Left forelimb (tissue), 1 donor: Measurements from ENCODE around the gene CSNK1G1.
"Not testable (repeated sequence)": the region's sequence is repeated elsewhere in the genome, so short reads cannot be mapped to it uniquely, and the experiment has no call there.

Experiments
- DNase-seq: peaks from one replicate; pipeline ENCODE4 v3.0.0-alpha.2; 2018; ENCODE audit warnings: low spot score

Gene CSNK1G1

DNA sequence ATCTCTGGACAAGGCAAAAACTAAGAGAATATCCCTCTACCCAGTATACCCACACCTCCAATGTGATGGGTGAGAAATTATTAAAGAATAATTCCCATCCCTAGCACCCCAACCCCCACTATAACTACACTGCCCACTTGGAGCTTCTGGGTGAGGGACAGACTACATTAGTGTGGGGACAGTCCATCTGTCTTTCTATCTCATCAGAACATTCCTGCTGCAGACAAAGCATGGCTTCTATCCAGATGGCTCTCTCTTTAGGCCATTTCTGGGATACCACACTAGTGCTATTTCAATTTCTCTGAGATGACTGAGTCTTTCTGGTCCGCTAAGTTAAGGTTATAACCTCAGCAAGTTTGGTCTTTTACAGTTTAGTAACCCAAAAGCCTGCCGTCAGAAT lies 6.6 kb downstream of the CSNK1G1 start:
- no peak for DNase-seq

DNA sequence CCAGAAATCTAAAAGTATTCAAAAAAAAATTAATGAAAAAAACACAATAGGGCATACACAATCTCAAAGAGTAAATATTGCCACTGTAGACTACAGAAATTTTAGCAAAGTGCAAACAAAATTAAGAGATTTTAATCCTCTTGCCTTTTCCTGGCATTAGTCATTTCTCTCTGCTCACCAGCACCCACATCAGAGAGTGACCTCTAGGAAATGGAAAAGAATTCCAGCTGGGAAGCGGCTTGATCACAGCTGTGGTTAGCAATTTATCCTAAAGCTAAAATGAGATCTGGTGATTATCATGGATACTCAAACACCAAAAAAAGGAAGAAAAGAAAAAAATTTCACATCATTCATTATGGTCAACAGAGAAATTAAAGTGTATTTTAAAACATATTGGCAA lies 7.5 kb downstream of the CSNK1G1 start:
- DNase-seq = no peak

DNA sequence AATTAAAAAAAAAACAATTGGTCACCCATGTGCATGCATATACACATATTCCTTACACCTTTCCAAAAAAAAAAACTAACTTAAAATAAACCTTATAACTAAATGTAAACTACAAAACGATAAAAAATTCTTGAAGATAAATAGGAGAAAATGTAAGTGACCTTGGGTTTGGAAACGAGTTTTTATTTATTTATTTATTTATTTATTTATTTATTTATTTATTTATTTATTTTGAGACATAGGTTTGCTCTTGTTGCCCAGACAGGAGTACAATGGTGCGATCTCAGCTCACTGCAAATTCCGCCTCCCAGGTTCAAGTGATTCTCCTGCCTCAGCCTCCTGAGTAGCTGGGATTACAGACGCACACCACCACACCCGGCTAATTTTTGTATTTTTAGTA lies 9.7 kb downstream of the CSNK1G1 start:
- not testable (repeated sequence) for DNase-seq

DNA sequence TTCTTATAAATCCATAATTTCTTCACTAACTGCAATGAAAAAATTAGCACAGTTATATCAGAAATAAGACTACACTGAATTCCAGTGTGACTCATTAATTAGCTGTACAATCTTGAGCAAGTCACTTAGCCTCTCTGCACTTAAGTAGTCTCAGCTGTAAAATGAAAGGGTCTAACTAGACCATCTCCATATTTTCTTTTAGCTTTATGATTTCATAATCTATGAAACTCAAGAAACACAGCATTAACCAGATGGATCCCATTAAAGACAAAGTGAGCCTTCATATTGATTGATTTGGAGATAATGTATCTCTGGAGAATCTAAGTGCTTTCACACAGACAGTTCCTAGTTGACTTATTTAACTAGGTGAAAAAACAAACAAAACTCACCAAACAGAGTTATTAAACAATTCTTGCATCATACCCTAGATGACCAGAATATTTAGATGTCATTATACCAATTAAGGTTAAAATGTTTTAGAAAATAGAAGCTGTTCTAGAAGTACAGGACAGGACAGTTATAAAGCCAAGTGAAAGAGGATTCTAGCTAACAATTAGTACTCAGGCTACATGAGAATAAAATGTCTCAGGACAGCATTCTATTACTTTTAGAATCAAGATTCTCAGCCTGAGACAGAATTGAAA lies 11.2 kb downstream of the CSNK1G1 start:
- no peak for DNase-seq

DNA sequence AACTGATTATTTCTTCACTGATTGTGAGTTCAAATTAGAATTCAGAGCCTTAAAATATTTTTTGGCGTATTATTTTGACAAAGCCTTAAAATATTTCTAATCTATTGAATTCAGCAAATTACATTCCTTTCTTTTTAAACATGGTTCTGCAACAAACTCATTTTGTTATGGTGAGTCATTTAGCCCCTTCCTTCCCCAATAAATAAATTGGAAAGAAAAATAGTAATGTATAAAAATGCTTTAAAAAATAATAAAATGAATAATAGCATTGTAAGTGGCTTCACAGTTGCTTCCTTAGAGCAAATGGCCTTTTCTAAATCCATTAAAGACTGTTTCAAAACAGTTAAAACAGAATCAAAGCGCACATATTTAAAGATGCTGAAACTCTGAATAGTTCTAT lies 12.1 kb downstream of the CSNK1G1 start:
- DNase-seq = no peak

DNA sequence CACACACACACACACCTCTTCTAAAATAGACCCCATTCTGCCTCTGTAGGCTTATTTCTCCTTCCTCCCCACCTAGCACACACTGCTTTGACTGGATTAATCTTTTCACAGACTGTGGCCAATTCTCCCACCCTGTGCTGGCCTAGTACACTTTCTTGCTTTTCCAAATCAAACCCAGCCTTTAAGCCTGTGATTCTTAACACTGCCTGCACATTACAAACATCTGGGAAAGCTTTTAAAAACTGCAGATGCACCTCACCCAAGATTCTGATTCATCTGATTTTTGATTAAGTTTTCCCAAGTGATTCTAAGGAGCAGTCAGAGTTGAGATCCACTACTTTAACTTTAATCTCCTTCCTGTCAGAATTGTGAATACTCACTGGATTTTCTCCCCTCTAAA lies 12.8 kb downstream of the CSNK1G1 start:
- no peak for DNase-seq

DNA sequence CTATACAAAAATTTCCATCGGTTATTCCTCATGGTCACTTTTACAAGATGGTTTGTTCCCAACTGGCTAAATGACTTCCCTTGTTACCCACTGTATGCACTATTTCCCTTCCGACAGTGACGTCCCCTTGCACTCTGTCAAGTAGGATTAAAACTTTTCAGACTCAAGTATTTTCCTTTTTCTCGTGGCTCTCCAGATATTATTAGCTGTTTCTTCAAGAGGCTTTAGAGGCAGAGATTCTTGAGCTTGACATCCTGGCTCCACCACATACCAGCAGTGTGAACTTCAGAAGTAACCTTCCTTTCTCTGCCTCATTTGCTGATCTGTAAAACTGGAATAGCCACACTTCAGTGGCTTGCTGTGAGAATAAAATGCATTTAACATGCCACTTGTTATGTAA lies 14.0 kb downstream of the CSNK1G1 start:
- no peak for DNase-seq

DNA sequence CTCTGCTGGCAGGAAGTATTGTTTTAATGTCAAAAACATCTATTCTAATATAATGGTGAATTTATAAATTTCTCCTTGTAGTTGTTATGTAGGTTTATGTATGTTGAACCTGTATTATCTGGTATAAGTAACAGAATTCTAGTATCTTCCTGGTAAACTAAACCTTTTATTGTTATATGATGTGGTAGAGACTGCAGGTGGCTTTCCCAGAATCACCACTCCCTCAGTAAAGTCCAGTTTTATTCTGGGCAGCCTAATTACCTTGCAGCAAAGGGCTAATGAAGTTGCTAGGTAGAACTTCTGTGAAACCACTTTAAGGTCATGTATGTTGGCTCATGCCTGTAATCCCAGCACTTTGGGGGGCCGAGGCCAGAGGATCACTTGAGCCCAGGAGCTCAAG lies 15.6 kb downstream of the CSNK1G1 start:
- no peak for DNase-seq

DNA sequence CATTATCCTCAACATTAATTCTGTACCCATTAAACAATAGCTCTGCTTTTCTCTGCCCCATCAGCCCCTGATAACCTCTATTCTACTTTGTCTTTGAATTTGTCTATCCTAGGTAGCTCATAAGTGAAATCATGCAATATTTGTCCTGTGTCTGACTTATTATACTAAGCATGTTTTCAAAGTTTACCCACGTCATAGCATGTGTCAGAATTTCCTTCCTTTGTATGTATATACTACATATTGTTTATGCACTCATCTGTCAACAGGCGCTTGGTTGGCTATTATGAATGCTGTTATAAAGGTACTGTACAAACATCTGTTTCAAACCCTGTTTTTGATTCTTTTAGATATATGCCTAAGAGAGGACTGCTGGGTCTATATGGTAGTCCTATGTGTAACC lies 18.2 kb downstream of the CSNK1G1 start:
- no peak for DNase-seq

DNA sequence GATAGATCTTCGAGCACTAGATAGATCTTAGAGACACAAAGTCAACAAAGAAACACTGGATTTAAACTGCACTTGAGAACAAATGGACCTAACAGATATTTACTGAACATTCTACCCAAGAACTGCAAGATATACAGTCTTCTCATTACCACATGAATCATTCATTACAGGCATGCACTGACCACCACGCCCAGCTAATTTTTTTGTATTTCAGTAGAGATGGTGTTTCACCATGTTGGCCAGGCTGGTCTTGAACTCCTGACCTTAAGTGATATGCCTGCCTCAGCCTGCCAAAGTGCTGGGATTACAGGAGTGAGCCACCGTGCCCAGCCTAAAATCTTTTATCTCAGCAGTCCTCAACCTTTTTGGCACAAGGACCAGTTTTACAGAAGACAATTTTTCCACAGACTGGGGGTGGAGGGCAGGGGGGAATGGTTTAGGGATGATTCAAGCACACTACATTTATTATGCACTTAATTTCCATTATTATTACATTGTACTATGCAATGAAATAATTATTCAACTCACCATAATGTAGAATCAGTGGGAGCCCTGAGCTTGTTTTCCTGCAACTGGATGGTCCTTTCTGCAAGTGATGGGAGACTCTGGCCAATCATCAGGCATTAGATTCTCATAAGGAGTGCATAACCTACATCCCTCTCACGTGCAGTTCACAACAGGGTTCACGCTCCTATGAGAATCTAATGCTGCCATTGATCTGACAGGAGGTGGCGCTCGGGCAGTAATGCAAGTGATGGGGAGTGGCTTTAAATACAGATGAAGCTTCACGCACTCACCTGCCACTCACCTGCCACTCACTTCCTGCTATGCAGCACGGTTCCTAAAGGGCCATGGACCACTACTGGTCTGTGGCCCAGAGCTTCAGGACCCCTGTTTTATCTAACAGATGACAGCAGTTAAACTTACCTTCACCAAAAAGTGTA lies 21.7 kb downstream of the CSNK1G1 start:
- DNase-seq = no peak

DNA sequence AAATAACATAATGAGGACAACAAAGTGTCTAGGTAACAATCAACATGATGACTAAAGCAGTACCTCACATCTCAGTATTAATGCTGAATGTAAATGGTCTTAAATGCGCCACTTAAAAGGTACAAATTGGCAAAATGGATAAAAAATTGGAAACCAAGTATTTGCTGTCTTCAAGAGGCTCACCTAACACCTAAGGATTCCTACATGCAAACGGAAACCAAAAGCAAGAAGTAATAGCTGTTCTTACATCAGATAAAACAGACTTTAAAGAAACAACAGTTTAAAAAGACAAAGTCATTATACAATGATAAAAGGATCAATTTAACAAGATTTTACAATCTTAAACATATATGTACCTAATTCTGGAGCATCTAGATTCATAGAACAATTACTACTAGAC lies 22.5 kb downstream of the CSNK1G1 start:
- no peak for DNase-seq

DNA sequence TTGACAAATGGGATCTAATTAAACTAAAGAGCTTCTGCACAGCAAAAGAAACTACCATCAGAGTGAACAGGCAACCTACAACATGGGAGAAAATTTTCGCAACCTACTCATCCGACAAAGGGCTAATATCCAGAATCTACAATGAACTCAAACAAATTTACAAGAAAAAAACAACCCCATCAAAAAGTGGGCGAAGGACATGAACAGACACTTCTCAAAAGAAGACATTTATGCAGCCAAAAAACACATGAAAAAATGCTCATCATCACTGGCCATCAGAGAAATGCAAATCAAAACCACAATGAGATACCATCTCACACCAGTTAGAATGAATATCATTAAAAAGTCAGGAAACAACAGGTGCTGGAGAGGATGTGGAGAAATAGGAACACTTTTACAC lies 24.3 kb downstream of the CSNK1G1 start:
- not testable (repeated sequence) for DNase-seq

DNA sequence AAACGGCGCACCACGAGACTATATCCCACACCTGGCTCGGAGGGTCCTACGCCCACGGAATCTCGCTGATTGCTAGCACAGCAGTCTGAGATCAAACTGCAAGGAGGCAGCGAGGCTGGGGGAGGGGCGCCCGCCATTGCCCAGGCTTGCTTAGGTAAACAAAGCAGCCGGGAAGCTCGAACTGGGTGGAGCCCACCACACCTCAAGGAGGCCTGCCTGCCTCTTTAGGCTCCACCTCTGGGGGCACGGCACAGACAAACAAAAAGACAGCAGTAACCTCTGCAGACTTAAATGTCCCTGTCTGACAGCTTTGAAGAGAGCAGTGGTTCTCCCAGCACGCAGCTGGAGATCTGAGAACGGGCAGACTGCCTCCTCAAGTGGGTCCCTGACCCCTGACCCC lies 29.0 kb downstream of the CSNK1G1 start:
- DNase-seq = not testable (repeated sequence)

DNA sequence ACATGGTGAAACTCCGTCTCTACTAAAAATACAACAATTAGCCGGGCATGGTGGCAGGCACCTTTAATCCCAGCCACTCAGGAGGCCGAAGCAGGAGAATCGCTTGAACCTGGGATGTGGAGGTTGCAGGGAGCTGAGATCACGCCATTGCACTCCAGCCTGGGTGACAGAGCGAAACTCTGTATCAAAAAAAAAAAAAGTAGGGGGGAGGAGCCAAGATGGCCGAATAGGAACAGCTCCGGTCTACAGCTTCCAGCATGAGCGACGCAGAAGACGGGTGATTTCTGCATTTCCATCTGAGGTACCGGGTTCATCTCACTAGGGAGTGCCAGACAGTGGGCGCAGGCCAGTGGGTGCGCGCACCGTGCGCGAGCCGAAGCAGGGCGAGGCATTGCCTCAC lies 29.5 kb downstream of the CSNK1G1 start:
- DNase-seq = not testable (repeated sequence)

DNA sequence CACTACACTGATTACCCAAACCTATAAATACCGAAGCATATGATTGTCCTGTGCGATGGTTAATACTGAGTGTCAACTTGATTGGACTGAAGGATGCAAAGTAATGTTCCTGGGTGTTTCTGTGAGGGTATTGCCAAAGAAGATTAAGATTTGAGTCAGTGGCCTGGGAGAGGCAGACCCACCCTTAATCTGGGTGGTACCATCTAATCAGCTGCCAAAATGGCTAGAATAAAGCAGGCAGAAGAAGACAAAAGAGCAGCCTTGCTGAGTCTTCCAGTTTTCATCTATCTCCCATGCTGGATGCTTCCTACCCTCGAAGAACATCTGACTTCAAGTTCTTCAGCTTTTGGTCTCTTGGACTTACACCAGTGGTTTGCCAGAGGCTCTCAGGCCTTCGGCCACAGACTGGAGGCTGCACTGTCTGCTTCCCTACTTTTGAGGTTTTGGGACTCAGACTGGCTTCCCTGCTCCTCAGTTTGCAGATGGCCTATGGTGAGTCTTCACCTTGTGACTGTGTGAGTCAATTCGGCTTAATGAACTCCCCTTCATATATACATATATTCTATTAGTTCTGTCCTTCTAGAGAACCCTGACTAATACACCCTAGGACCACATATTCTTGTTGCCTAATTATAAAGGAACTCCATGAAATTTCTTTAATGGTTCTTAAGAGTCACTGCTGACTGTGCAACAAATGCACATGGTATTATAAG lies 31.7 kb downstream of the CSNK1G1 start:
- DNase-seq = no peak

DNA sequence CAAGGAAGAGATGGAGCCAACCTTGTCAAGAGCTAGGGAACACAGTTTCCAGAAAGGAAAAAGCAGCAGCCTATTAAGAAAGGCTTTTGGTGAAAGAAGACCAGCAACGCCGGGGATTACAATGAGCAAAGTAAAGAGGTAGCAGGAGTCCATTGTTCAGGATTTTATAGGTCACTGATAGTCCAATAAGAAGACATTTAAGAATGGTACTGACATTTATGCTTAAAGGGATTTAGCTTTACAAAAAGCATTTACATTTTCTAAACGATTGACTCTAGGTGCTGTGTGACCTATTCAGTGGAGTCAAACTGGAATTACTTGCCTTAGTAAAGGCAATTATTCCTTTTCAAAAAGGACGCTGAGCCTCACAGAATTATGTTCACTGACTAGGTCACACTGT lies 40.8 kb downstream of the CSNK1G1 start:
- DNase-seq = no peak

DNA sequence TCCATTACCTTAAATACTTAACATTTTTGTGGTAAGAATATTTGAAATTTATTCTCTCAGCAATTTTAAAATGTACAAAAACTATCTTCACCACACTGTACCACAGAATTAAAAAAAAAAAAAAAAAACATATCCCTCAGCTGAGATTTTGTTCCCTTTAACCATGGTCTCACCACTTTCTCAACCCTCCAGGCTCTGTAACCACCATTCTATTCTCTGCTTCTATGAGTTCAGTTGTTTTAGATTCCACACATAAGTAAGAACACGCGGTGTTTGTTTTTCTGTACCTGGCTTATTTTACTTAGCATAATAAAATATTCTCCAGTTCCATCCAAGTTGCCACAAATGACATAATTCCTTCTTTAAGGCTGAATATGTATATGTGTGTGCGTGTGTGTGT lies 41.5 kb downstream of the CSNK1G1 start:
- DNase-seq = no peak

DNA sequence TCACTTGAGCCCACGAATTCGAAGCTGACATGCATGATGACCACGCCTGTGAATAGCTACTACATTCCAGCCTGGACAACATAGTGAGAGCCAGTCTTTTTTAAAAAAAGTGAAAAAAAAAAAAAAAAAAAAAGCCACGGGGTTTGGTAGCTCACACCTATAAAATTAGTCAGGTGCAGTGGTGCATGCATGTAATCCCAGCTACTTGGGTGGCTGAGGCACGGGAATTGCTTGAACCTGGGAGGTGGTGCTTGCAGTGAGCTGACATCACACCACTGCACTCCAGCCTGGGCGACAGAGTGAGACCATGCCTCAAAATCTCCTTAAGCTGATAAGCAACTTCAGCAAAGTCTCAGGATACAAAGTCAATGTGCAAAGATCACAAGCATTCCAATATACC lies 44.4 kb downstream of the CSNK1G1 start:
- no peak for DNase-seq

DNA sequence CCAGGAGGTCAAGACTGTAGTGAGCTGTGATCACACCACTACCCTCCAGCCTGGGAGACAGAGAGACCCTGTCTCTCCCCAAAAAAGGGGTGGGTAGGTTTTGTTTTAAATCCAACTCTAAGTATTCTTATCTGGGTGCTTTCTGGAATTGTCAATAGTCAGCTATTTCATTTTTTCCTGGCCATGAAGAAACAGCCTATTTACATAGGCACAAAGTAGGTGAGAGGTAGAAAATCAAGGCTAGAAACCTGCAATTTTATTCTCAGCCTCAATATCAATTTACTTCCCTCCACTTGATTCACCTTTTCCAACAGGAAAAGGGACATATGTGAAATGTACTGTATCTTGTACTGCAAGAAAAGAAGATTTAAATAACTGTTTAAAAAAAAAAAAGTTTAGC lies 45.9 kb downstream of the CSNK1G1 start:
- DNase-seq = no peak

DNA sequence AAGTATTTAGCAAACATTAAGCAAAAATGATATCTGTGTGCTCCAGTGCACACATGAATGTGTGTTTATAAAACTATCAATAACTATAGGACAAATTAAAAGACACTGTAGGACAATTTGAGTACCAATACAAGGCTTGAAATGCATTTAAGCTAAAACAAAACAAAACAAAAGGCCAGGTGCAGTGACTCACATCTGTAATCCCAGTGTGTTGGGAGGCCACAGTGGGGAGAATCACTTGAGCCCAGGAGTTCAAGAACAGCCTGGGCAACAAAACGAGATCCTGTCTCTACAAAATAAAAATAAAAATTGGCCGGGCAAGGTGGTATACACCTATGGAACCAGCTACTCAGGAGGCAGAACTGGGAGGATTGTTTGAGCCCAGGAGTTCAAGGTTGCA lies 50.7 kb downstream of the CSNK1G1 start:
- no peak for DNase-seq

DNA sequence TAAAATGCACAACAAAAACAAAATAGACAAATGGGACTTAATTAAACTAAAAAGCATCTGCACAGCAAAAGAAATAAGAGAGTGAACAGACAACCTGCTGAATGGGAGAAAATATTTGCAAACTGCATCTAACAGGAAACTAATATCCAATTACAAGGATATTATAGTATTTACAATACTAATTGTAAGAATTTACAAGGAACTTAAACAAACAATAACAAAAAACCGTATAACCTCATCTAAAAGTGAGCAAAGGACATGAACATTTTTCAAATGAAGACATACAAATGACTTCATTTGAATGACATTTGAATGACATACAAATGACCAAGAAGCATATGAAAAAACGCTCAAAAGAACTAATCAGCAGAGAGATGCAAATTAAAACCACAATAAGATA lies 66.4 kb downstream of the CSNK1G1 start:
- no peak for DNase-seq

DNA sequence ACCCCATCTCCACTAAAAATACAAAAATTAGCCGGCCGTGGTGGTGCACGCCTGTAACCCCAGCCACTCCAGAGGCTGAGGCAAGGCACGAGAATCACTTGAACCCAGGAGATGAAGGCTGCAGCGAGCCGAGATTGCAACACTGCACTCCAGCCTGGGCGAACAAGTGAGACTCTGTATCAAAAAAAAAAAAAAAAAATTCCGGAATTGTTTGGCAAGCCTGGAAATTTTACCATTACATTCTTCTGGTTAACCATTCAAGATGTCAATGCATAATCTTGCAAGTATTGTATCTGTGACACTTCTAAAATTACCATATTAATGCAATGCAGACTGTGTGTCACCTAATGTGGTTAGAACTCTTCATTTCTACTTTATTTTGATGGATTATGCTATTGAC lies 67.0 kb downstream of the CSNK1G1 start:
- DNase-seq = no peak

DNA sequence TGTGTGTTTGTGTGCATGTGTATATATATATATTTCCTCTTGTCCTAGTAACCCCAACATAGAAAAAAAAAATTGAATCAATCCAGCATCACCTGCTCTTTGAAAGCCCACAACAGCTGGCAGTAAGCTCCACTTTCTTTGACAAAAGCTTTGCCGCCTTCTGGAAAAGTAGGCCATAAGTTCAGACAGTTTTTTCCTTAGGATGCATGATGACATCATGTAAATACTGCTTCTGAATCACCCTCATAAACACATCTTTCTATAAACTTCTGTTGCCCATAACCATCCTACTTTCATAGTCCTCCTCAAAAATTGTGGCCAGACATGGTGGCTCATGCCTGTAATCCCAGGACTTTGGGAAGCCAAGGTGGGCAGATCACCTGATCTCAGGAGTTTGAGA lies 67.4 kb downstream of the CSNK1G1 start:
- no peak for DNase-seq
